ENCODE measurements around the gene ZNF225. TPM values are rescaled to one million over a fixed set of nuclear protein-coding genes. Genes with fewer than 3 reads are reported as not detected.

The ZNF225 gene
- total RNA-seq, 2 donors from 2014 or later: 2.0 to 2.9 TPM

- WGBS, 2 donors: 88 to 94% methylated on average over 3 of the region's 3 CpGs
- Histone ChIP-seq H3K4me3 (no peak overlapping the region), H3K36me3 (replicated peaks in 1 of 2; ENCODE audit: insufficient read depth in 1 of 2, low read depth in 2 of 2) (peaks cover 11 to 12% of the 10 kb centered on the region in 2 donors), H3K27ac (no peak overlapping the region), H3K27me3 (no peaks in the 10 kb centered on the region), H3K4me1 (peaks cover 12% of the 10 kb centered on the region), H3K9me3 (peaks cover 0 to 58% (median 0%) of the 10 kb centered on the region in 3 donors)
- TF ChIP-seq POLR2A (IDR thresholded peaks at IDR 0.05): no peak
- no peak for TF ChIP-seq CTCF (IDR thresholded peaks at IDR 0.05)
- ATAC-seq: no peak
- intact Hi-C loops (cut with DNase I): no loop called here
- DNase-seq: no peak
Observed at GRCh38 chr19:44107751-44108150, 5.4 kb upstream of the ZNF225 start.

- Histone ChIP-seq H3K4me1 (peaks cover 19% of the 10 kb centered on the region), H3K4me3 (no peak overlapping the region), H3K27me3 (no peaks in the 10 kb centered on the region), H3K9me3 (peaks cover 0 to 49% (median 0%) of the 10 kb centered on the region in 3 donors), H3K36me3 (replicated peaks in 1 of 2; ENCODE audit: insufficient read depth in 1 of 2, low read depth in 2 of 2) (peaks cover 8 to 12% of the 10 kb centered on the region in 2 donors), H3K27ac (no peak overlapping the region)
- no peak for ATAC-seq
- TF ChIP-seq CTCF (IDR thresholded peaks at IDR 0.05): no peak
- TF ChIP-seq POLR2A (IDR thresholded peaks at IDR 0.05): no peak
- DNase-seq: no peak
- intact Hi-C loops (cut with DNase I): no loop called here
Observed at GRCh38 chr19:44109458-44109857, 3.7 kb upstream of the ZNF225 start.

GRCh38 chr19:44111910-44112463, 1.2 kb upstream of the ZNF225 start:
- peaks cover 22% of the 10 kb centered on the region for H3K4me1 ChIP-seq
- WGBS, 2 donors: 10 to 15% methylated on average over 17 of the region's 17 CpGs
- ATAC-seq: no peak
- peaks cover 0 to 33% (median 0%) of the 10 kb centered on the region in 3 donors for H3K9me3 ChIP-seq
- intact Hi-C loops (cut with DNase I): loop anchor here (10.0 kb wide), 2 partner anchors 53 to 107 kb away; partner anchors contain the start of genes ZNF226 and ZNF230
- no peaks in the 10 kb centered on the region for H3K27me3 ChIP-seq
- no peak for TF ChIP-seq CTCF (IDR thresholded peaks at IDR 0.05)
- no peak for TF ChIP-seq POLR2A (IDR thresholded peaks at IDR 0.05)
- H3K27ac ChIP-seq: no peak overlapping the region
- DNase-seq: peak in 1 of 4 donors; percentile 9
- H3K36me3 ChIP-seq (replicated peaks in 1 of 2; ENCODE audit: insufficient read depth in 1 of 2, low read depth in 2 of 2): peaks cover 2 to 3% of the 10 kb centered on the region in 2 donors
- peak overlapping the region in 1 of 2 donors; percentile 70 for H3K4me3 ChIP-seq

- Histone ChIP-seq H3K4me3 (peak overlapping the region; percentile 53 to 70), H3K36me3 (replicated peaks in 1 of 2; ENCODE audit: insufficient read depth in 1 of 2, low read depth in 2 of 2) (no peaks in the 10 kb centered on the region), H3K27me3 (no peaks in the 10 kb centered on the region), H3K27ac (peak overlapping the region in 2 of 4 donors; percentile 39 to 67), H3K4me1 (peaks cover 22% of the 10 kb centered on the region), H3K9me3 (peaks cover 0 to 25% (median 0%) of the 10 kb centered on the region in 3 donors)
- TF ChIP-seq POLR2A (IDR thresholded peaks at IDR 0.05) (no peak), CTCF (IDR thresholded peaks at IDR 0.05) (no peak)
- 0% methylated on average over 11 of the region's 11 CpGs for WGBS, 2 donors
- no peak for ATAC-seq
- DNase-seq: no peak
- intact Hi-C loops (cut with DNase I): loop anchor here (10.0 kb wide), 2 partner anchors 52 to 108 kb away; partner anchors contain the start of genes ZNF226 and ZNF230
Observed at GRCh38 chr19:44112802-44113137, 429 bp upstream of the ZNF225 start.

All from body of pancreas (tissue), 4 donors.